Measurements from ENCODE around the gene HAGH.

Gene HAGH

DNA sequence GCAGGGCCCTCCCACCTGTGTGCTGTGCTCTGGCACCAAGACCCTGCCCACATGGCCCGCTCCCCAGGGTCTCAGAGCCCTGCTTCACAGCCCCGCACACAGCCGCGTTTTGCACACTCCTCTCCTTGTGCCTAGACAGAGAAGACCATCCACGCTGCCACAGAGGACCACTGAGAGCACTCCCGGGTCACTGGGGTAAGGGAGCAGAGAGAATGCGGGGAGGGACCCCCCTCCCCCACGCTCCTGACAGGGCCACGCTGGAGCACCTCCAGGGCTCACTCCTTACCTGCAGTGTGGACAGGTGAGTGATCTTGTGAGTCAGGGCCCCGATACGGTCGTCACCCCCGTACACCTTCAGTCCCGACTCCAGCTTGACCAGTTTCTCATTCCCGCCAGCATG is 7.0 kb downstream of the HAGH start:
- DNase-seq (no peak), ATAC-seq (ENCODE audit: insufficient read depth, low read depth) (no peak)
- no peak overlapping the region for H3K27ac ChIP-seq (ENCODE audit: low read length)
- H4K20me1 ChIP-seq (ENCODE audit: insufficient read depth, low read length) = peaks cover 11% of the 10 kb centered on the region
- no peak overlapping the region for H3K4me3 ChIP-seq (ENCODE audit: low read depth in 1 of 2, low read length in 2 of 2)
- no peak overlapping the region for H3K9ac ChIP-seq (ENCODE audit: low read depth, low read length)
- no peaks in the 10 kb centered on the region for H3K27me3 ChIP-seq (ENCODE audit: insufficient read depth, low read length, poor library complexity)
- H3K79me2 ChIP-seq (ENCODE audit: insufficient read depth, low read length) = peaks cover 17% of the 10 kb centered on the region
- no peak overlapping the region for H3K4me2 ChIP-seq (ENCODE audit: insufficient read depth, low read length)
- H3K36me3 ChIP-seq (ENCODE audit: insufficient read depth, low read length) = peaks cover 72% of the 10 kb centered on the region
- H3K4me1 ChIP-seq (ENCODE audit: insufficient read depth, low read length) = peaks cover 9% of the 10 kb centered on the region
- H2AFZ ChIP-seq (ENCODE audit: low read depth, low read length) = no peak overlapping the region
- no peaks in the 10 kb centered on the region for H3K9me3 ChIP-seq (ENCODE audit: insufficient read depth, low read length, severe bottlenecking)
- TF ChIP-seq, protein P1, sequence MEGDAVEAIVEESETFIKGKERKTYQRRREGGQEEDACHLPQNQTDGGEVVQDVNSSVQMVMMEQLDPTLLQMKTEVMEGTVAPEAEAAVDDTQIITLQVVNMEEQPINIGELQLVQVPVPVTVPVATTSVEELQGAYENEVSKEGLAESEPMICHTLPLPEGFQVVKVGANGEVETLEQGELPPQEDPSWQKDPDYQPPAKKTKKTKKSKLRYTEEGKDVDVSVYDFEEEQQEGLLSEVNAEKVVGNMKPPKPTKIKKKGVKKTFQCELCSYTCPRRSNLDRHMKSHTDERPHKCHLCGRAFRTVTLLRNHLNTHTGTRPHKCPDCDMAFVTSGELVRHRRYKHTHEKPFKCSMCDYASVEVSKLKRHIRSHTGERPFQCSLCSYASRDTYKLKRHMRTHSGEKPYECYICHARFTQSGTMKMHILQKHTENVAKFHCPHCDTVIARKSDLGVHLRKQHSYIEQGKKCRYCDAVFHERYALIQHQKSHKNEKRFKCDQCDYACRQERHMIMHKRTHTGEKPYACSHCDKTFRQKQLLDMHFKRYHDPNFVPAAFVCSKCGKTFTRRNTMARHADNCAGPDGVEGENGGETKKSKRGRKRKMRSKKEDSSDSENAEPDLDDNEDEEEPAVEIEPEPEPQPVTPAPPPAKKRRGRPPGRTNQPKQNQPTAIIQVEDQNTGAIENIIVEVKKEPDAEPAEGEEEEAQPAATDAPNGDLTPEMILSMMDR (IDR thresholded peaks at IDR 0.05; ENCODE audit: borderline replicate concordance, extremely low read depth, low read length, poor library complexity, severe bottlenecking) = no peak
- TF ChIP-seq EZH2 (IDR thresholded peaks at IDR 0.05; ENCODE audit: borderline replicate concordance, low read depth, low read length, severe bottlenecking) = no peak

DNA sequence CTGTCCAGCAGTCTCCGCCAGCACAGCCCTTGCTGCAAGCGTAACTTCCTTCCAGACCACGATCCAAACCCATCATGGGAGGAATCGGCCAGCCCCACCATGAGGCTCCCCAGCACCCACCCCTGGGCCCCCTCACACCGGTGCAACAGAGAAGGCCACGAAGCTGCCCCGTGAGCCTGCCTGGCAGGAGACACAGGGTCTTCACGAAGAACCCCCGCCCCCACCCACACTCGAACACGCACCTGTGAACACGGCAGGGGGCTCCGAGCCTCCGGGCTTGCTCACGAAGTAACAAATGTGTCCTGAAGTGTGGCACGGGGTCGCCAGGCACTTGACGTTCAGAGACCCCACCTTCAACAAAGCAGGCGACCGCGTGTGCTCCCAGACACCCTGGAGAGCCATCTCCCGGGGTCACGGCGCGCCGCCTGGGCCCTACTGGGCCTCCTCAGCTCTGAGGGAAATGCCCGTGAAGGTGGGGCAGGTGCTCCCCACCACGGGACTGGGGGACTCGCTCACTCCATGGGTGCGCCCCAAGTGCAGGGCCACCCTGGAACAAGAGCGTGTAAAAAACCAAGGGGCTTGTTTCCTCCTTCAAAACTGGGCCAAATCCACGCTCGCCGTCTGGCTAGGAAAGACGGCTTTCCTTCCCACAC is 7.6 kb downstream of the HAGH start:
- Histone ChIP-seq H4K20me1 (ENCODE audit: insufficient read depth, low read length) (peaks cover 7% of the 10 kb centered on the region), H3K36me3 (ENCODE audit: insufficient read depth, low read length) (peaks cover 73% of the 10 kb centered on the region), H3K79me2 (ENCODE audit: insufficient read depth, low read length) (peaks cover 11% of the 10 kb centered on the region), H3K4me2 (ENCODE audit: insufficient read depth, low read length) (no peak overlapping the region), H3K9me3 (ENCODE audit: insufficient read depth, low read length, severe bottlenecking) (no peaks in the 10 kb centered on the region), H3K4me3 (ENCODE audit: low read depth in 1 of 2, low read length in 2 of 2) (no peak overlapping the region), H3K27me3 (ENCODE audit: insufficient read depth, low read length, poor library complexity) (no peaks in the 10 kb centered on the region), H2AFZ (ENCODE audit: low read depth, low read length) (no peak overlapping the region), H3K9ac (ENCODE audit: low read depth, low read length) (no peak overlapping the region), H3K4me1 (ENCODE audit: insufficient read depth, low read length) (peaks cover 3% of the 10 kb centered on the region; the same call in 1 of the 2 replicates), H3K27ac (ENCODE audit: low read length) (no peak overlapping the region)
- TF ChIP-seq, protein P1 (IDR thresholded peaks at IDR 0.05; ENCODE audit: borderline replicate concordance, extremely low read depth, low read length, poor library complexity, severe bottlenecking) = no peak
- no peak for TF ChIP-seq EZH2 (IDR thresholded peaks at IDR 0.05; ENCODE audit: borderline replicate concordance, low read depth, low read length, severe bottlenecking)
- DNase-seq = no peak
- no peak for ATAC-seq (ENCODE audit: insufficient read depth, low read depth)

DNA sequence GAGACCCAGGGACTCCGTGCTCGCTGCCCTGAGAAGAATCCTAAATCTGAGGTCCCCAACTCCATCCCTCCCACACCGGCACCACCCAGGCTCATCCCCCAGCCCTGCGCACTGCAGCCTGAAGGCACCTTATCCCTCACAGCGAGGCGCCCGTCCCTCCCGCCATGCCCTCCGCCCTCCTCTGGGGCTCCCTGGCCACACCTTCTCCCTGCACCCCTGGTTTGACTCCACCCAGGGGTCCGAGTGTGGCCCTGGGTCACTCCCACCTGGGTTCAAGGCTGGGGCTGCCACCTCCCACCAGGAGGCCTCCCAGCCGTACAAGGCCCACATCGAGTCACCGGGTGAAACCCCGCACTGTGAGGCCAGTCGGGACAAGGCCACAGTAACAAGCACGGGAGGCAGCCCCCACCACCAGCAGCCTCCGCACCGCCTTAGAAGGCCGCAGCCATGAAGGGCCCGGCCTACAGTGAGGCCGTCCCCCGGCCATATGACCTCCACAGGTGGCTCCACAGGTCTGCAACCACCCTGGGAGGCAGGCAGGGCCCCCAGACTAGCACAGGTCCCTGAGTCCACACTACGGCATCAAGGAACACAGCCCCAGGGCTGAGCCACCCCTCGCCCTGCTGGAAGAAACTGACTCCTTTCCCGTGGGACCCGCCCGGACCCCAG is 8.3 kb downstream of the HAGH start:
- no peak for DNase-seq
- H3K4me1 ChIP-seq (ENCODE audit: insufficient read depth, low read length) = no peaks in the 10 kb centered on the region
- H3K79me2 ChIP-seq (ENCODE audit: insufficient read depth, low read length) = peaks cover 7% of the 10 kb centered on the region; the same call in 1 of the 2 replicates
- H4K20me1 ChIP-seq (ENCODE audit: insufficient read depth, low read length) = peaks cover 3% of the 10 kb centered on the region
- no peak overlapping the region for H2AFZ ChIP-seq (ENCODE audit: low read depth, low read length)
- no peak overlapping the region for H3K4me3 ChIP-seq (ENCODE audit: low read depth in 1 of 2, low read length in 2 of 2)
- H3K9me3 ChIP-seq (ENCODE audit: insufficient read depth, low read length, severe bottlenecking) = no peaks in the 10 kb centered on the region
- H3K4me2 ChIP-seq (ENCODE audit: insufficient read depth, low read length) = no peak overlapping the region
- TF ChIP-seq, protein P1 (IDR thresholded peaks at IDR 0.05; ENCODE audit: borderline replicate concordance, extremely low read depth, low read length, poor library complexity, severe bottlenecking) = no peak
- no peak for TF ChIP-seq EZH2 (IDR thresholded peaks at IDR 0.05; ENCODE audit: borderline replicate concordance, low read depth, low read length, severe bottlenecking)
- no peaks in the 10 kb centered on the region for H3K27me3 ChIP-seq (ENCODE audit: insufficient read depth, low read length, poor library complexity)
- ATAC-seq (ENCODE audit: insufficient read depth, low read depth) = no peak
- H3K36me3 ChIP-seq (ENCODE audit: insufficient read depth, low read length) = peaks cover 79% of the 10 kb centered on the region
- H3K9ac ChIP-seq (ENCODE audit: low read depth, low read length) = no peak overlapping the region
- H3K27ac ChIP-seq (ENCODE audit: low read length) = no peak overlapping the region
